DND-41 (cell line): ENCODE data around the gene PCNX2.

Experiments
- CTCF ChIP-seq: IDR thresholded peaks from 2 replicates; pipeline ENCODE4 v1.5.1; 2012; ENCODE audit warnings: borderline replicate concordance, low read length, moderate library complexity, mild to moderate bottlenecking; ENCODE audit not compliant: poor library complexity, severe bottlenecking; ENCODE audit errors: extremely low read depth
- EZH2 ChIP-seq: IDR thresholded peaks from 3 replicates; pipeline ENCODE4 v1.6.1; 2012; ENCODE audit warnings: borderline replicate concordance, low read depth, mild to moderate bottlenecking, moderate library complexity, low read length, inconsistent platforms; ENCODE audit not compliant: severe bottlenecking

DNA sequence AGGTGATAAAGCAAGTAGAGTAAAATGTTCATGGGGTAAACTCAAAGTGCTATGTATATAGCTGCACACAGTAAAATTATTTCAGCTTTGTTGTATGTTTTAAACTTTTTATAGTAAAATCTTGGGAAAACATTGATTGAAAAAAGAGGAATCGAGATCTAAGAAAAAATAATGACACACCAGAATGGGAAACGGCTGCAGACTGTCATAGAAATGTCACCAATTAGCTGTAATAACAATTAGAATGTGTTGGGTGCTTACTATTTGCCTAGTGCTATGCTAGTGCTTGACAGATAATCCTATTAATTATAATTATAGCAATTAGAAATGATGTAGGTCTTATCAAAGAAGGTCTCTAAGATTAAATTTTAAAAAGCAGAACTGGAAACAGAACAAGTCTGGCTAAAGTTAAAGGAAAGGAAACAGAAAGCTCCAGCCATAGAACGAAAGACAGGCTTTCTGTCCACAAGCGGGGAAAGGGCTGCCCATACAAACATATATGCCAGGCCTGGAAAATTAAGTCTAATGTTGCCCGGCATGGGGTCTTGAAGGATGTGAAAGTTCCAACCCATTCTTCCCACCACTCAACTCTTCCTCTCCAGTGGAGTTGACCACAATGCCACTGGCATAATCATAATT lies 5.0 kb downstream of the PCNX2 start:
- TF ChIP-seq CTCF (no peak), EZH2 (no peak)
